Panc1 (cell line): ENCODE results near the gene KDM5A.

ENCODE experiments used
- CTCF ChIP-seq: fragments of 450-650 bp; IDR thresholded peaks from 2 replicates; pipeline ENCODE4 v1.5.1; 2017; ENCODE audit warnings: mild to moderate bottlenecking
- POLR2AphosphoS5 ChIP-seq: IDR thresholded peaks from 2 replicates; pipeline ENCODE4 v1.6.1; 2012; ENCODE audit warnings: mild to moderate bottlenecking, low read depth, low read length, moderate library complexity
- REST ChIP-seq, 2 experiments: IDR thresholded peaks; 2 replicates each; pipeline ENCODE4 v1.6.1; 2011 to 2012; ENCODE audit warnings: low read depth in 2 of 2, control low read depth in 1 of 2, low read length in 1 of 2, mild to moderate bottlenecking in 1 of 2, moderate library complexity in 1 of 2; ENCODE audit not compliant: insufficient read depth in 1 of 2
- SIN3A ChIP-seq: IDR thresholded peaks from 2 replicates; pipeline ENCODE4 v1.6.1; 2012; ENCODE audit warnings: low read depth, mild to moderate bottlenecking, low read length, moderate library complexity, borderline replicate concordance; ENCODE audit not compliant: insufficient read depth

GRCh38 chr12:356276-356988 is 32.7 kb downstream of the KDM5A start:
- TF ChIP-seq SIN3A, result no peak
- no peak for TF ChIP-seq CTCF
- no peak for TF ChIP-seq REST (IDR thresholded peaks at IDR 0.05; ENCODE audit: insufficient read depth in 1 of 2, low read depth in 2 of 2, low read length in 1 of 2)
- no peak for TF ChIP-seq POLR2AphosphoS5
